ENCODE data around the gene LARP4.
"Not testable (repeated sequence)": the region's sequence is repeated elsewhere in the genome, so short reads cannot be mapped to it uniquely, and the experiment has no call there.

LARP4 gene

DNA sequence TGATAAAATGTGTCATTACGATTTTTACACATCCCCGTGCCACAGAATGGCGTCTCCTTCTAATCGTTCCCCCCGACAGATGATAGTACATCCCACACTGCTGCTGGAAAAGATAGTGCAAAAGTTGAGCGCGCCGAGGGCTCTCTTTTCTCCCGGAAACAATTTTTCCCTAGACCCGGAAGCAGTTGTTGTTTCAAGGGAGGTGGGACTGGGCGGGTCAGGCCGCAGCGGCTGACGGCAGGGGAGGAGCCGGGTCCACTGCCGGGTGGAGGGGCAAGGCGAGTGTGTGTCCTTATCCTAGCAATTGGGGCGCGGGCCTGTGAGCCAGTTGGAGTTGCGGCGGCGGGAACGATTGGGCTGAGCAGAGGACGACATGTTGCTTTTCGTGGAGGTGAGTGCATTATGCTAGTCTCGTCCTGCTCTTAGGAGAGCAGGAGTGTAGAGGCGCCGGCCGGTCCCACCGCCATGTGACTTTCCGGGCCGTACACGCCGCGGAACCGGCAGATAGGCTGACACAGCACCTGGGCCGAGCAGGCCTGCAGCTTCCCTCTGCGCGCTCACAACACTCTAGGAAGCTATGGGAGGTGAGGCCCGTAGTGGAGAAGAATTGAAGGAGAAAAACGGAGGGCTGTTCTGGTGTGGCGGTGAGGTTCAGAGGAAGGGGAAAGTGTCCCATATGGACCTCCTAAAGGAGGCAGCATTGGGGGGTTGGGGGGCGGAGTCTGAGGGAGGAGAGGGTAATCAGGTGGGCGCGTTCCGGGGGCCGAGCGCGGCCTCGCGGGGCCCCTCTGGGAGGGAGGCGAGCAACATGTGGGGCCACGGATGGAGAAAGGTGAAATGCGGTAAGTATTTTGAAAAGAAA is at the start of gene LARP4:
LARP4 (plus strand) TSS at position 248 of the 862 bp plus-strand sequence; CDS start at position 374, 126 bp downstream.
- peak; percentile 87 for DNase-seq

GRCh38 chr12:50351120-50352043 is 49.3 kb upstream of the LARP4 start:
- no peak for DNase-seq

DNA sequence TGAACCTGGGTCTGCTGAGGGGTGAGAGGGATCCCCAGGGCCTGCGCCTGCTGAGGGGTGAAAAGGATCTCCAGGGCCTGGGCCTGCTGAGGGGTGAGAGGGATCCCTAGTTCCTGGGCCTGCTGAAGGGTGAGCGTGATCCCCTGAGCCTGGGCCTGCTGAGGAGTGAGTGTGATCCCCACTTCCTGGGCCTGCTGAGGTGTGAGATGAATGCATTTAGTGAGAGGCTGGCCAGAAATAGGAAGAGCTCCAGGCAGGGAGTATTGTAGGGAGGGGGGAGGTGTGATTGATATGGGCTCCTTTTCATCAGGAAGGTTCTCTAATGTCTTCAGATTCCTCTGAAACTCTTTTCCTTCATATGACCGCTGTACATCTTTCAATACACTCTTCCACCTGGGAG is 47.3 kb upstream of the LARP4 start:
- no peak for DNase-seq

DNA sequence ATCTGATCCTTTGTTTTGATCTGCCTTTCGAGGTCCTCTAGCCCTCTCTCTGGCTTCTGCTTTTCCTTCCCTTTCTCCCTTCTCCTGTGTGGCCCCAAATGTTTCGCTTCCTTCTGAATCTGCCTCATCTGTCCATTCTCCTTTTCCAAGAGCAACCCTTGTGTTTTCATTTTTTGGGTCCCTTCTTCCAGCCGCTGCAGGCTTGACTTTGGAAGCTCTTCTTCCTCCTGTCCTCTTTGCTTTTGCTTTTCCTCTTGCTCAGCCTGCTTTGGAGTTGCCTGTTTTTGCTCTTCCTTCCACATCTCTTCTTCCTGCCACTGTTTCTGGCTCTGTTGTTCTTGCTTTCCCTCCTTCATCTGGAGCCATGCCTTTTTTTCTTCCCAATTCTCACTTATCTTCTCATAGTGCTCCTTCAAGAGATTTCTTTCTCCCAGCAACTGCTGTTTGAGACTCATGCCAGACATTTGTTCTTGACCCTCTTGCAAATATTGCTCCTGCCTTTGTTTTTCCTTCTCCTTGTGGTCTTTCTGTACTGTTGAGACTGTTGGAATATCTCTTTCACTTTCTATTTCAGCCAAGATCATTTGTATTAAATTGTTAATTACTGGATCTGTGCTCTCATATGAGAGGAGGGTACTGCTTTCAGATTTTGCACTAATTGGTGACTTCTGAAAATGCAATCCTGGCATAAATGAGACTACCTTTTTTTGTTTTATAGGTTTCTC is 46.7 kb upstream of the LARP4 start:
- no peak for DNase-seq

DNA sequence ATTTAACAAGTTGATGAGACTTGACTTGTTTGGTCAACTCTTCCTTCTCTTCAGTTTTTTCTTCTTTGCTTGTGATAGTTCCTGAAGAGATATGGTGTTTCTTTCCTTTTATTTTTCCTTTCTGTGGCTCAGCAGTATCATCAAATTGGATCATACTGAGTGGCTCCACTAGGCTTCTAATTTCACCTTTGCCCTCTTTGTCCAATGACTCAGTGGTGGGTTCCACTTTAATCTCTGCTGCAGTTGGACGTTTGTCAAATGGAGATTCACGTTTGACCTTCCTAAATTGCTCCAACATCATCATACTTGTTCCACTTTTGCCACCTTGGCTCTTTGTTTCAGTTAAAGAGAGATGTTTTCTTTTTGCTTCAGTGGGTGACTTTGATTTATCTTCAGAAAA is 45.8 kb upstream of the LARP4 start:
- no peak for DNase-seq

DNA sequence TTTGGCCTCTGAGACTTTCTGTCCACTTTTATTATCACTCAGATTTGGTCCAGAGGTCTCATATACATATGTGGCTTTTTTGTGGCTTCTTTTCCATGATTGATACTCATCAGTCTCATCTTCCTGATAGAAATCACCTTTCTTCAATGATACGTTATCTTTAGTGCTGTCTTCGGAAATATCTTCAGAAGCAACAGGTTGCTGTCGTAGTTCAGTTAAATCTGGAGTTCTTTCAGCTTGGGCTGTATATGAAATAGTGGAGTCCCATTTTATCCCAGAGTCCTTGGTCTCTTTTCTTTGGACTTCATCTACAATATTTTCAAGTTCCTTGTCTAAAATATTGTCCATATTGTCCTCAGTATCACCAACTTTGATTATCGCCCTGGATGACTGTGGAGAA is 45.3 kb upstream of the LARP4 start:
- no peak for DNase-seq

DNA sequence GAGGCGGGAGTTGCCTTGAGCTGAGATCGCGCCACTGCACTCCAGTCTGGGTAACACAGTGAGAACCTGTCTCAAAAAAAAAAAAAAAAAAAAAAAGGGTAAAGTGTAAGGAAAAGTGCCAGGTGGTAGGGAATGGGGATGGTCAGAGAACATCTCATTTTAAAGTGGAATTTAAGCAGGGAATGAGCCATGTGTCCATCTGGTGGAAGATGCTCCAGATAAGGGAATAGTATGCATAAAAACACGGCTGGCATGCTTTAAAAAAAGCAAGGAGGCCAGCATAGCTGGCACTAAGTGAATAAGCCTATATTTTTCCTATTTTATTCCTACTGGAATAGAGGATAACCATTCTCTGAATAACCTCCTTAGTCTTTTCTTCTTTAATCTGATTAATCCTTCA is 38.0 kb upstream of the LARP4 start:
- DNase-seq, result no peak

- DNase-seq, result no peak
These were observed 37.5 kb upstream of the LARP4 start for GRCh38 chr12:50363141-50363540.

GRCh38 chr12:50365709-50366406 is 34.8 kb upstream of the LARP4 start:
- no peak for DNase-seq

DNA sequence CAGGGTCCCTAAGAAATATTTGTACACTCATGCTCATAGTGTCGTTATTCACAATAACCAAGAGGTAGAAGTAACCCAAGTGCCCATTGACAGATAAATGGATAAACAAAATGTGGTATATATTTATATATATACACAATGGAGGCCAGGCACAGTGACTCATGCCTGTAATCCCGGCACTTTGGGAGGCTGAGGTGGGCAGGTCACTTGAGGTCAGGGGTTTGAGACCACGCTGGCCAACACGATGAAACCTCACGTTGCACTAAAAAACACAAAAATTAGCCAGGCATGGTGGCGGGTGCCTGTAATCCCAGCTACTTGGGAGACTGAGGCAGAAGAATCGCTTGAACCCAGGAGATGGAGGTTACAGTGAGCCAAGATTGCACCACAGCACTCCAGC is 30.0 kb upstream of the LARP4 start:
- not testable (repeated sequence) for DNase-seq

- DNase-seq, result no peak
These were observed 24.9 kb upstream of the LARP4 start for GRCh38 chr12:50375802-50376201.

DNA sequence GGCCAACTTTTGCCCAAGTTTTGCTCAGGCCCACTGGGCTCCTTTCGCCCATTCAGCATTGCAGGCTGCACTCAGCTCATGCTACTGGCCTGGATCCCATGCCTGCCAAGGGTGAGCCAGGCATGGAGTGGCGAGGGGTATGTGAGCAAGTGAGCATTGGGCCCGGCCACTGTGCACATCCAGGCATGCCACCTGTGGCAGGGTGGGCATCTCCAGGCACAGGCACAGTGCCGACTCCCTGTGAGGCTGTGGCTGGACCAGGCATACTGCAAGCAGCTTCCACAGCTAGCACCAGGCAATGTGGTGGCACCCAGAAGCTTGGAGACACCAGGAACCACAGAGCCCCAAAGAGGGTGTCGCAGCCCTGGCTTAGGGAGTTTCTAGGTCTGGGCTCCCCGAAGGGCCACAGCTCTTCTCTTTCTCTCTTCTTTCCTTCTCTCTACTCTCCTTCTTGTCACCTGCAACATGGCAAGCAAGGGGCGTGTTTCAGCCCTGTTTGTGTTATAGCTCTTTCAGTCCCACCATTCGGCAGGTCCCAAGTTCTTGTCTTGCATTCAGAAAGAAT is 19.8 kb upstream of the LARP4 start:
- no peak for DNase-seq

GRCh38 chr12:50387487-50387886 is 13.2 kb upstream of the LARP4 start:
- no peak for DNase-seq

- DNase-seq, result no peak
These were observed 12.7 kb upstream of the LARP4 start for GRCh38 chr12:50387972-50388478.

- DNase-seq, result not testable (repeated sequence)
These were observed 11.9 kb upstream of the LARP4 start for GRCh38 chr12:50388793-50389192.

DNA sequence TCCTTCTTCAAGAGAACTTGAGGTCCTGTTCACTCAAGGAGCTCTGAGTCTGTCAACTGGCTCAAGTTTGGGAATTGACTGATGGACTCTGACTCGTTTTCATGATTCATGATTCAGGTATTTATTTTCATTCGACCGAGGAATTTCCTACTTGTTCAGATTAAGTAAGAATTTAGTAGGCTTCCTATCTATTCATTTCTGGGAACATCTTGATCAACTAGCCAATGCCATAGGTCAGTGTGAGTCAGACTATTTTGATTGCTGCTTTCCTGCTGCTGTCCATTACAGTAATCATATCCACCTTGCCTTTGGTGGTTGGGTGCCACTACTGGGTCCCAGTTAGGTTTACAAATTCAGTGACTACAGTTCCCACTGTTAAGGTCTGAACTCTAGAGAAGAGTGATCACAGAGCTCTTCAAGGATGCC is 10.4 kb upstream of the LARP4 start:
- no peak for DNase-seq

DNA sequence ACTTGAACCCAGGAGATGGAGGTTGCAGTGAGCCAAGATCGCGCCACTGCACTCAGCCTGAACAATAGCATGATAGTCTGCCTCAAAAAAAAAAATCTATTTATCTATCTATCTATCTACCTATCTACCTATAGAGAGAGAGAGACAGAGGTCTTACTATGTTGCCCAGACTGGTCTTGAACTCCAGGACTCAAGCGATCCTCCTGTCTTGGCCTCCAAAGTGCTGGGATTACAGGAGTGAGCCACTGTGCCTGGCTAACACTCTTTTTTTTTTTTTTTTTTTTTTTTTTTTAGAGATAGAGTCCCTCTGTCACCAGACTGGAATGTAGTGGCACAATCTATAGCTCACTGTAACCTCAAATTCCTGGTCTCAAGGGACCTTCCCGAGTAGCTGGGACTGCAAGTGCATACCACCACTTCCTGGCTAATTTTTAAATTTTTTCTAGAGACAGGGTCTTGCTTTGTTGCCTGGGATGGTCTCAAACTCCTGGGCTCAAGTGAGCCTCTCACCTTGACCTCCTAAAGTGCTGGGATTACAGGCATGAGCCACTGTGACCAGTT is 6.1 kb upstream of the LARP4 start:
- DNase-seq, result no peak

- no peak for DNase-seq
These were observed 3.5 kb upstream of the LARP4 start for GRCh38 chr12:50397117-50397650.

GRCh38 chr12:50398931-50399330 is 1.8 kb upstream of the LARP4 start:
- no peak for DNase-seq

- no peak for DNase-seq
These were observed 514 bp upstream of the LARP4 start for GRCh38 chr12:50400104-50400637.

DNA sequence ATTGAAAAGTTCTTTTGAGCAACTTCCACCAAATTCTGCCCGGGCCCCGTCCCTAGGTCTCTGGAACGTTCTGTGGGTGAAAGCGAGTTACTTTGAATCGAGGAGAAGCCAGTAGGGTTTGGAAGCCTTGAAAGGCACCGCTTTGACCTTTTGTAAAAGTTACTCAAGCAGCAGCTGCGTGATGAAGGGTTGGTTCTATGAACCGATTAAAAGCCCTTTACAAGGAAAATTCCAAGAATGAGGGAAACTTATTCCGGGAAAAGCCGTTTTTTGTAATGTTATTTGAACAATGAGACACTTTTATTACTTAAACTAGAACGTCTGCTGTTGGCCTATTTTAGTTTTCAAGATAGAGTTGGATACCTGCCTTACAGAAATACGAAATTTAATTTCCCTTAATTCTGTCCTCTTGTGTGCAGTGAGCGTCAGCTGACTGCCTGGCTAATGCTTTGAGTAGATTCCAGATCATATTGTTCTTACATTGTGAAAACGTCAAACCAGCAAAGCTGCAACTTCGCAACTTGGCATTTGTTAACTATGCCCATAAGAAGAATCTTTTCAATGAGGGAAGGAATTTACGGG is 906 bp downstream of the LARP4 start:
- DNase-seq, result no peak
